CD14-positive monocyte (primary cell): ENCODE results near the gene YRDC. TPM values are rescaled to one million over a fixed set of nuclear protein-coding genes. Genes with fewer than 3 reads are reported as not detected.

ENCODE experiments used
- DNase-seq, 3 donors: peaks; one replicate each; pipeline ENCODE4 v3.0.0-alpha.2; 2011 to 2022
- H2AFZ ChIP-seq: 2 replicates; pipeline ENCODE4 v1.6.0; 2012; ENCODE audit warnings: mild to moderate bottlenecking, low read depth, low read length, inconsistent platforms; ENCODE audit not compliant: insufficient read depth, poor library complexity, severe bottlenecking
- H3K27ac ChIP-seq, 2 donors: 1 replicate in 1 of 2; 2 replicates in 1 of 2; pipeline ENCODE4 v1.5.1; 2012 to 2013; ENCODE audit warnings: low read length in 2 of 2, control low read depth in 1 of 2, inconsistent platforms in 1 of 2, low read depth in 1 of 2, mild to moderate bottlenecking in 1 of 2
- H3K27me3 ChIP-seq, 2 donors: one replicate each; pipeline versions ENCODE4 v1.6.0 to v1.6.1; 2011 to 2013; ENCODE audit warnings: low read length in 2 of 2; ENCODE audit not compliant: control insufficient read depth in 2 of 2, insufficient read depth in 2 of 2
- H3K36me3 ChIP-seq, 2 donors: replicated peaks in 1 of 2; 1 replicate in 1 of 2; 2 replicates in 1 of 2; pipeline versions ENCODE4 v1.5.1 to v1.6.1; 2012 to 2013; ENCODE audit warnings: low read length in 2 of 2, control low read depth in 1 of 2, inconsistent platforms in 1 of 2, mild to moderate bottlenecking in 1 of 2; ENCODE audit not compliant: insufficient read depth in 2 of 2, control insufficient read depth in 1 of 2
- H3K4me1 ChIP-seq, 2 donors: 1 replicate in 1 of 2; 2 replicates in 1 of 2; pipeline versions ENCODE4 v1.5.1 to v1.6.1; 2012 to 2013; ENCODE audit warnings: low read length in 2 of 2, control low read depth in 1 of 2, inconsistent platforms in 1 of 2, mild to moderate bottlenecking in 1 of 2, moderate library complexity in 1 of 2; ENCODE audit not compliant: insufficient read depth in 2 of 2, control insufficient read depth in 1 of 2
- H3K4me2 ChIP-seq: replicated peaks from 2 replicates; pipeline ENCODE3; 2012; ENCODE audit warnings: low read length, moderate library complexity, mild to moderate bottlenecking; ENCODE audit not compliant: poor library complexity, severe bottlenecking; ENCODE audit errors: extremely low read depth
- H3K4me3 ChIP-seq, 3 experiments: fragments of 200-600 bp in 1 of 3; sonication (generic) in 1 of 3; replicated peaks in 1 of 3; 1 replicate in 2 of 3; 2 replicates in 1 of 3; pipeline ENCODE4 v1.5.1; 2011 to 2013; ENCODE audit warnings: low read length in 3 of 3, mild to moderate bottlenecking in 3 of 3, control low read depth in 2 of 3, low read depth in 2 of 3, inconsistent platforms in 1 of 3, moderate library complexity in 1 of 3
- H3K79me2 ChIP-seq: 2 replicates; pipeline ENCODE4 v1.6.0; 2012; ENCODE audit warnings: mild to moderate bottlenecking, control low read depth, inconsistent platforms, low read length, moderate library complexity; ENCODE audit not compliant: insufficient read depth
- H3K9ac ChIP-seq: 2 replicates; pipeline ENCODE4 v1.6.0; 2017; ENCODE audit warnings: low read length, mild to moderate bottlenecking; ENCODE audit not compliant: insufficient read depth, poor library complexity, severe bottlenecking
- H3K9me3 ChIP-seq, 2 donors: replicated peaks in 1 of 2; 1 replicate in 1 of 2; 2 replicates in 1 of 2; pipeline versions ENCODE4 v1.5.1 to v1.6.1; 2012 to 2013; ENCODE audit warnings: low read length in 2 of 2, control low read depth in 1 of 2; ENCODE audit not compliant: control insufficient read depth in 1 of 2, insufficient read depth in 1 of 2
- H4K20me1 ChIP-seq: 2 replicates; pipeline ENCODE4 v1.6.0; 2012; ENCODE audit warnings: mild to moderate bottlenecking, low read length, control low read depth, moderate library complexity; ENCODE audit not compliant: insufficient read depth
- H3K27ac Mint-ChIP-seq, 7 donors: one replicate each; pipeline ENCODE4 v1.8.0; 2020; ENCODE audit warnings: mild to moderate bottlenecking in 7 of 7, mixed read lengths in 7 of 7, moderate library complexity in 6 of 7, inconsistent platforms in 2 of 7
- H3K27me3 Mint-ChIP-seq, 3 donors: one replicate each; pipeline ENCODE4 v1.8.0; 2021 to 2022; ENCODE audit warnings: low read depth in 3 of 3, mild to moderate bottlenecking in 3 of 3, mixed read lengths in 3 of 3, moderate library complexity in 3 of 3, inconsistent platforms in 1 of 3
- H3K36me3 Mint-ChIP-seq, 2 donors: one replicate each; pipeline ENCODE4 v1.8.0; 2020; ENCODE audit warnings: mixed read lengths in 2 of 2, inconsistent platforms in 1 of 2, mild to moderate bottlenecking in 1 of 2
- H3K4me1 Mint-ChIP-seq: one replicate; pipeline ENCODE4 v1.8.0; 2020; ENCODE audit warnings: mild to moderate bottlenecking, mixed read lengths
- H3K4me3 Mint-ChIP-seq, 2 donors: one replicate each; pipeline ENCODE4 v1.8.0; 2020; ENCODE audit warnings: mild to moderate bottlenecking in 2 of 2, mixed read lengths in 2 of 2, moderate library complexity in 1 of 2
- H3K9me3 Mint-ChIP-seq, 7 donors: one replicate each; pipeline ENCODE4 v1.8.0; 2020 to 2022; ENCODE audit warnings: mixed read lengths in 7 of 7, mild to moderate bottlenecking in 6 of 7, moderate library complexity in 6 of 7, inconsistent platforms in 2 of 7
- CTCF ChIP-seq: fragments of 200-600 bp; IDR thresholded peaks from one replicate; pipeline ENCODE4 v1.8.0; 2022; ENCODE audit warnings: antibody characterized with exemption, mild to moderate bottlenecking
- WGBS: methylation state at CpG from one replicate; pipeline ENCODE4 v1.1.5; 2013; ENCODE audit warnings: missing lambda C conversion rate; ENCODE audit not compliant: insufficient coverage; 5-methylcytosine and 5-hydroxymethylcytosine counted together
- intact Hi-C, 2 donors: fragments of 100-400 bp; cut with micrococcal nuclease; formaldehyde crosslinking; loops; one replicate each; pipeline versions ENCODE4 v1.15.0 to v1.15.1; 2023
- polyA plus RNA-seq, 3 donors: library from polyadenylated mRNA; depleted of rRNA in 1 of 3; unstranded in 2 of 3; stranded (reverse) in 1 of 3; fragments of 300-500 nt in 2 of 3; fragments of >200 nt in 1 of 3; fragmentation: Illumina TruSeq in 2 of 3; gene quantifications; 1 replicate in 2 of 3; 2 replicates in 1 of 3; pipeline ENCODE4 v1.2.3, GENCODE V29; 2012 to 2021

YRDC gene
- polyA plus RNA-seq, 3 donors: 10.4 to 29.6 (median 13.3) TPM

GRCh38 chr1:37764888-37765441, 43.0 kb downstream of the YRDC start, which contains the start of gene EPHA10:
Gene EPHA10, minus strand, starts transcription at chr1:37765120. Its CDS starts 54 bp downstream, at chr1:37765066.
- DNase-seq: no peak
- H3K27ac Mint-ChIP-seq: no peak within 1 kb of the TSS
- H3K4me1 Mint-ChIP-seq: peaks cover 5% of the 10 kb centered on the region
- intact Hi-C loops: no loop called here
- Histone ChIP-seq H3K4me1 (no peaks in the 10 kb centered on the region), H3K4me3 (no peak within 1 kb of the TSS), H3K9ac (no peak within 1 kb of the TSS), H3K27me3 (peaks cover 47 to 87% of the 10 kb centered on the region in 2 donors), H4K20me1 (no peaks in the 10 kb centered on the region), H2AFZ (no peak within 1 kb of the TSS), H3K79me2 (no peaks in the 10 kb centered on the region), H3K4me2 (no peak within 1 kb of the TSS), H3K27ac (no peak within 1 kb of the TSS), H3K36me3 (no peaks in the 10 kb centered on the region), H3K9me3 (peaks cover 0 to 29% of the 10 kb centered on the region in 2 donors)
- 7% methylated on average over 25 of the region's 33 CpGs for WGBS
- peaks cover 8 to 32% (median 13%) of the 10 kb centered on the region in 7 donors for H3K9me3 Mint-ChIP-seq
- TF ChIP-seq CTCF: no peak
- H3K4me3 Mint-ChIP-seq: peak within 1 kb of the TSS in 1 of 2 donors; percentile 85
- peaks cover 73 to 91% (median 80%) of the 10 kb centered on the region in 3 donors for H3K27me3 Mint-ChIP-seq
- H3K36me3 Mint-ChIP-seq: peaks cover 0 to 5% of the 10 kb centered on the region in 2 donors

- no peak for DNase-seq
- peaks cover 0 to 29% of the 10 kb centered on the region in 2 donors for H3K9me3 ChIP-seq
- peaks cover 43 to 86% of the 10 kb centered on the region in 2 donors for H3K27me3 ChIP-seq
- intact Hi-C loops: no loop called here
- peaks cover 5% of the 10 kb centered on the region for H3K4me1 Mint-ChIP-seq
- H3K36me3 ChIP-seq: no peaks in the 10 kb centered on the region
- no peaks in the 10 kb centered on the region for H3K4me1 ChIP-seq
- H3K79me2 ChIP-seq: no peaks in the 10 kb centered on the region
- H3K27ac ChIP-seq: no peak overlapping the region
- 8% methylated on average over 29 of the region's 29 CpGs for WGBS
- no peak overlapping the region for H3K9ac ChIP-seq
- no peak overlapping the region for H2AFZ ChIP-seq
- no peaks in the 10 kb centered on the region for H4K20me1 ChIP-seq
- peak overlapping the region in 1 of 2 donors; percentile 85 for H3K4me3 Mint-ChIP-seq
- peaks cover 8 to 32% (median 13%) of the 10 kb centered on the region in 7 donors for H3K9me3 Mint-ChIP-seq
- peaks cover 71 to 86% (median 77%) of the 10 kb centered on the region in 3 donors for H3K27me3 Mint-ChIP-seq
- no peak for TF ChIP-seq CTCF
- no peak overlapping the region for H3K4me3 ChIP-seq
- H3K27ac Mint-ChIP-seq: no peak overlapping the region
- H3K36me3 Mint-ChIP-seq: peaks cover 0 to 5% of the 10 kb centered on the region in 2 donors
- no peak overlapping the region for H3K4me2 ChIP-seq
Observed at GRCh38 chr1:37764414-37764825, 43.6 kb downstream of the YRDC start.
